ENCODE measurements around the gene SCMH1. TPM values are rescaled to one million over a fixed set of nuclear protein-coding genes. Genes with fewer than 3 reads are reported as not detected.

The SCMH1 gene
- polyA plus RNA-seq, 1 of the 3 experiments (the other 2 are of a cell fraction): 38.5 TPM

- Histone ChIP-seq H3K4me3 (ENCODE audit: low read depth in 2 of 2, low read length in 1 of 2) (no peak overlapping the region), H3K79me2 (ENCODE audit: insufficient read depth) (no peaks in the 10 kb centered on the region), H2AFZ (ENCODE audit: low read depth) (no peak overlapping the region), H4K20me1 (ENCODE audit: insufficient read depth) (no peaks in the 10 kb centered on the region), H3F3A (replicated peaks; ENCODE audit: insufficient read depth) (peaks cover 4% of the 10 kb centered on the region), H3K27me3 (ENCODE audit: insufficient read depth) (no peaks in the 10 kb centered on the region), H3K9me2 (no peaks in the 10 kb centered on the region), H3K9ac (no peak overlapping the region), H3K27ac (ENCODE audit: low read depth in 2 of 2, low read length in 1 of 2) (no peak overlapping the region), H3K36me3 (replicated peaks in 1 of 2; ENCODE audit: control insufficient read depth in 1 of 2, insufficient read depth in 2 of 2, low read length in 1 of 2) (peaks cover 38 to 63% of the 10 kb centered on the region in 2 experiments), H3K4me2 (no peak overlapping the region), H3K4me1 (ENCODE audit: control insufficient read depth in 1 of 2, insufficient read depth in 2 of 2, low read depth in 1 of 2, low read length in 1 of 2) (no peaks in the 10 kb centered on the region), H3K9me3 (no peaks in the 10 kb centered on the region)
- CTCF ChIA-PET: interaction anchor here (0.6 to 3.4 kb wide), 5 partner anchors 12 to 245 kb away, joined by 3 to 12 read pairs (median 4); no protein-coding TSS in a partner anchor
- POLR2A ChIA-PET: interaction anchor here (0.7 kb wide), 1 partner anchor 83 kb away, joined by 3 read pairs; no protein-coding TSS in a partner anchor
- WGBS (ENCODE audit: low lambda C conversion rate): 91% methylated on average over 3 of the region's 3 CpGs
- TF ChIP-seq RFX5 (IDR thresholded peaks at IDR 0.05; ENCODE audit: low read length) (no peak), EZH2phosphoT487 (IDR thresholded peaks at IDR 0.05; ENCODE audit: borderline replicate concordance, low read depth) (no peak), MXI1 (IDR thresholded peaks at IDR 0.05; ENCODE audit: low read depth, low read length) (no peak), YY1 (IDR thresholded peaks at IDR 0.05; ENCODE audit: low read depth) (no peak), MAX (IDR thresholded peaks at IDR 0.05; ENCODE audit: low read depth) (no peak), ELF1 (IDR thresholded peaks at IDR 0.05) (no peak), GABPA (IDR thresholded peaks at IDR 0.05; ENCODE audit: low read depth) (no peak), GATA2 (CRISPR knock-in tag; IDR thresholded peaks at IDR 0.05) (no peak)
- TF ChIP-seq, protein P1, sequence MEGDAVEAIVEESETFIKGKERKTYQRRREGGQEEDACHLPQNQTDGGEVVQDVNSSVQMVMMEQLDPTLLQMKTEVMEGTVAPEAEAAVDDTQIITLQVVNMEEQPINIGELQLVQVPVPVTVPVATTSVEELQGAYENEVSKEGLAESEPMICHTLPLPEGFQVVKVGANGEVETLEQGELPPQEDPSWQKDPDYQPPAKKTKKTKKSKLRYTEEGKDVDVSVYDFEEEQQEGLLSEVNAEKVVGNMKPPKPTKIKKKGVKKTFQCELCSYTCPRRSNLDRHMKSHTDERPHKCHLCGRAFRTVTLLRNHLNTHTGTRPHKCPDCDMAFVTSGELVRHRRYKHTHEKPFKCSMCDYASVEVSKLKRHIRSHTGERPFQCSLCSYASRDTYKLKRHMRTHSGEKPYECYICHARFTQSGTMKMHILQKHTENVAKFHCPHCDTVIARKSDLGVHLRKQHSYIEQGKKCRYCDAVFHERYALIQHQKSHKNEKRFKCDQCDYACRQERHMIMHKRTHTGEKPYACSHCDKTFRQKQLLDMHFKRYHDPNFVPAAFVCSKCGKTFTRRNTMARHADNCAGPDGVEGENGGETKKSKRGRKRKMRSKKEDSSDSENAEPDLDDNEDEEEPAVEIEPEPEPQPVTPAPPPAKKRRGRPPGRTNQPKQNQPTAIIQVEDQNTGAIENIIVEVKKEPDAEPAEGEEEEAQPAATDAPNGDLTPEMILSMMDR (IDR thresholded peaks at IDR 0.05): no peak
- DNase-seq: no peak
These were observed 204.8 kb downstream of the SCMH1 start for GRCh38 chr1:41037116-41037903.

DNA sequence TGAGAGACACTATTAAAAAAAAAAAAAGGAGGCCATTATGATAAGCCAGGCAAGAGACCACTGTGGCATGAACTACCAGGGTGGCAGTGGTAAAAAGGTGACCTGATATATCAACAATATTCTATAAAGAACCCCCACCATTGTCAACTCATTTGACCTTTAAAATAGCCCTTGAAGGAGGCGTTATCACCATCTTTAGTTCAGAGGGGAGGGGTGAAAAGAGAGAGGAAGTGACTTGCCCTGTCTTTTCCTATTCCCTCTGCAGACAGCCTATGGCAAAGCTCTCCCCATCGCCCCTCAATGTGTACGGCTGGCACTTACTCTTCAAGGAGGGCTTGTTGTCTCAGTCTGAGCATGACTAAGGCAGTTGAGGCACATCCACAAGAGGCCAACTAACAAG is 208.8 kb downstream of the SCMH1 start:
- H3K36me3 ChIP-seq (replicated peaks in 1 of 2; ENCODE audit: control insufficient read depth in 1 of 2, insufficient read depth in 2 of 2, low read length in 1 of 2): peaks cover 47 to 55% of the 10 kb centered on the region in 2 experiments
- H3K4me2 ChIP-seq: no peak overlapping the region
- no peak for DNase-seq
- H3K4me1 ChIP-seq (ENCODE audit: control insufficient read depth in 1 of 2, insufficient read depth in 2 of 2, low read depth in 1 of 2, low read length in 1 of 2): no peaks in the 10 kb centered on the region
- no peak overlapping the region for H3K27ac ChIP-seq (ENCODE audit: low read depth in 2 of 2, low read length in 1 of 2)
- ChIA-PET POLR2A (interaction anchor here (0.7 kb wide), 1 partner anchor 364 kb away, joined by 4 read pairs; no protein-coding TSS in a partner anchor), CTCF (no interaction called here)
- no peak overlapping the region for H2AFZ ChIP-seq (ENCODE audit: low read depth)
- H3K9me2 ChIP-seq: no peaks in the 10 kb centered on the region
- H3F3A ChIP-seq (replicated peaks; ENCODE audit: insufficient read depth): peaks cover 10% of the 10 kb centered on the region
- WGBS (ENCODE audit: low lambda C conversion rate): 94% methylated on average over 3 of the region's 3 CpGs
- H3K27me3 ChIP-seq (ENCODE audit: insufficient read depth): no peaks in the 10 kb centered on the region
- H3K4me3 ChIP-seq (ENCODE audit: low read depth in 2 of 2, low read length in 1 of 2): no peak overlapping the region
- no peaks in the 10 kb centered on the region for H3K9me3 ChIP-seq
- H3K79me2 ChIP-seq (ENCODE audit: insufficient read depth): no peaks in the 10 kb centered on the region
- no peaks in the 10 kb centered on the region for H4K20me1 ChIP-seq (ENCODE audit: insufficient read depth)
- no peak overlapping the region for H3K9ac ChIP-seq
- TF ChIP-seq RFX5 (IDR thresholded peaks at IDR 0.05; ENCODE audit: low read length) (no peak), MXI1 (IDR thresholded peaks at IDR 0.05; ENCODE audit: low read depth, low read length) (no peak), EZH2phosphoT487 (IDR thresholded peaks at IDR 0.05; ENCODE audit: borderline replicate concordance, low read depth) (no peak), RCOR1 (IDR thresholded peaks at IDR 0.05; ENCODE audit: low read length) (no peak), TEAD4 (IDR thresholded peaks at IDR 0.05; ENCODE audit: borderline replicate concordance, insufficient read depth) (no peak), ELF1 (IDR thresholded peaks at IDR 0.05) (no peak), MAX (IDR thresholded peaks at IDR 0.05; ENCODE audit: low read depth) (no peak), IRF3 (IDR thresholded peaks at IDR 0.05; ENCODE audit: low read depth, low read length) (no peak), GATA2 (CRISPR knock-in tag; IDR thresholded peaks at IDR 0.05) (no peak), SIN3A (IDR thresholded peaks at IDR 0.05; ENCODE audit: borderline replicate concordance, low read depth, low read length) (no peak), SMC3 (IDR thresholded peaks at IDR 0.05; ENCODE audit: low read depth, low read length) (no peak)
- TF ChIP-seq, protein P2, sequence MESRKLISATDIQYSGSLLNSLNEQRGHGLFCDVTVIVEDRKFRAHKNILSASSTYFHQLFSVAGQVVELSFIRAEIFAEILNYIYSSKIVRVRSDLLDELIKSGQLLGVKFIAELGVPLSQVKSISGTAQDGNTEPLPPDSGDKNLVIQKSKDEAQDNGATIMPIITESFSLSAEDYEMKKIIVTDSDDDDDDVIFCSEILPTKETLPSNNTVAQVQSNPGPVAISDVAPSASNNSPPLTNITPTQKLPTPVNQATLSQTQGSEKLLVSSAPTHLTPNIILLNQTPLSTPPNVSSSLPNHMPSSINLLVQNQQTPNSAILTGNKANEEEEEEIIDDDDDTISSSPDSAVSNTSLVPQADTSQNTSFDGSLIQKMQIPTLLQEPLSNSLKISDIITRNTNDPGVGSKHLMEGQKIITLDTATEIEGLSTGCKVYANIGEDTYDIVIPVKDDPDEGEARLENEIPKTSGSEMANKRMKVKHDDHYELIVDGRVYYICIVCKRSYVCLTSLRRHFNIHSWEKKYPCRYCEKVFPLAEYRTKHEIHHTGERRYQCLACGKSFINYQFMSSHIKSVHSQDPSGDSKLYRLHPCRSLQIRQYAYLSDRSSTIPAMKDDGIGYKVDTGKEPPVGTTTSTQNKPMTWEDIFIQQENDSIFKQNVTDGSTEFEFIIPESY (IDR thresholded peaks at IDR 0.05; ENCODE audit: borderline replicate concordance, low read depth): no peak
- TF ChIP-seq, protein P1 (IDR thresholded peaks at IDR 0.05): no peak

Data from SK-N-SH (cell line).